Activated T-helper 1 cell treated with anti-CD3 and anti-CD28 coated beads, Interleukin-12 subunit alpha, Interleukin-12 subunit beta, Interleukin-2, Interleukin-4 antibody, amounts not matched to agents 30 ng/mL and 10 ng/mL and 1 ng/mL, durations not matched to agents 14 hours and 24 hours and 36 hours (primary cell): ENCODE data around the gene TBX3. TPM values are rescaled to one million over a fixed set of nuclear protein-coding genes. Genes with fewer than 3 reads are reported as not detected.

Source experiments
- DNase-seq: peaks from one replicate; pipeline ENCODE4 v3.0.0; 2021; ENCODE audit warnings: low spot score
- H3K27ac Mint-ChIP-seq: one replicate; pipeline ENCODE4 v1.8.0; 2021; ENCODE audit warnings: mild to moderate bottlenecking, mixed read lengths
- H3K27me3 Mint-ChIP-seq: one replicate; pipeline ENCODE4 v1.8.0; 2022; ENCODE audit warnings: mild to moderate bottlenecking, moderate library complexity, mixed read lengths; ENCODE audit not compliant: insufficient read depth
- H3K36me3 Mint-ChIP-seq: one replicate; pipeline ENCODE4 v1.8.0; 2021; ENCODE audit warnings: low read depth, mixed read lengths
- H3K4me1 Mint-ChIP-seq: one replicate; pipeline ENCODE4 v1.8.0; 2021; ENCODE audit warnings: low read depth, mixed read lengths
- H3K4me3 Mint-ChIP-seq: one replicate; pipeline ENCODE4 v1.8.0; 2021; ENCODE audit warnings: mild to moderate bottlenecking, moderate library complexity, mixed read lengths
- H3K9me3 Mint-ChIP-seq: one replicate; pipeline ENCODE4 v1.8.0; 2021; ENCODE audit warnings: mixed read lengths
- intact Hi-C: fragments of 100-400 bp; cut with micrococcal nuclease; formaldehyde crosslinking; loops from one replicate; pipeline ENCODE4 v1.15.1; 2024
- total RNA-seq: library from RNA; stranded (reverse); gene quantifications from 2 replicates; pipeline ENCODE4 v1.2.3, GENCODE V29; 2022

Gene TBX3
- total RNA-seq, 1 donor from 2014 or later: not detected

DNA sequence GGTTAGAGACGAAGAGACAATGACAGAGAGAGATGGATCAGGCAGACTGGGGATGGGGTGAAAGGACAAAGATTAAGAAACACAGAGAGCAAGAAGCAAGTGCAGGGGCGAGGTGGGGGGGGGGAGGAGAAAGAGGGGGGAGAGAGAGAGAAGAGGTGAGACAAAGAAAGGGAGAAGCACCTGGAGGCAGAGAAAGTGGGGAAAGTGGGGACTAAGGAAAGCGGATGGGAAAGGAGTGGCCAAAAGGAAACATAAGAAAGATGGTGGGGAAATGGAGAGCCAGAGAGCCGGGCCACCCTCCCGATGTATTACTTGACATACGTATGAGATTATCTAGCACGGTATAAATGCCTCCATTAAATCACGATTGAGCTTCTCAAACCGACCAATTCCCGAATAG lies 18.5 kb upstream of the TBX3 start:
- intact Hi-C loops: no loop called here
- Mint-ChIP-seq H3K4me1 (no peaks in the 10 kb centered on the region), H3K27ac (no peak overlapping the region), H3K36me3 (no peaks in the 10 kb centered on the region), H3K4me3 (no peak overlapping the region), H3K27me3 (peaks cover 47% of the 10 kb centered on the region), H3K9me3 (no peaks in the 10 kb centered on the region)
- no peak for DNase-seq

DNA sequence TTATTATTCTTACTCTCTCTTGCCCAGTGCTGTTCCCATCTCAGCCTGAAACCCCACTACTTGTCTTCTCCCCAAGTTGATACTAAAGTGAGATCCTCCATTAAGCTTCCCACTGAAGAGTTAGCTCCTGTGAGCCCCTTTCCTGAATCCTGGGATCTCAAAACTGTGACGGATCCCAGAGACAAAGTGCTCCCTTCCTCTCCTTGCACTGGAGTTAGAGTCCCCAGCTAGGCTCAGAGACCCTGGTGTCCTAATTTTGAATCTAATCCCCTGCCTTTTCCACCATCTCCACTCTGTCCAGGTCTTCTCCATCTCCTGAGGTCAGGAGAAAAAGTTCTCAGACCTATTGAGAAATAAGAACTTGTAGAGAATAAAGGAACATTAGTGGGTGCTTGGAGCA lies 17.6 kb upstream of the TBX3 start:
- intact Hi-C loops: no loop called here
- Mint-ChIP-seq H3K36me3 (no peaks in the 10 kb centered on the region), H3K27me3 (peaks cover 54% of the 10 kb centered on the region), H3K9me3 (no peaks in the 10 kb centered on the region), H3K4me3 (no peak overlapping the region), H3K4me1 (no peaks in the 10 kb centered on the region), H3K27ac (no peak overlapping the region)
- no peak for DNase-seq

DNA sequence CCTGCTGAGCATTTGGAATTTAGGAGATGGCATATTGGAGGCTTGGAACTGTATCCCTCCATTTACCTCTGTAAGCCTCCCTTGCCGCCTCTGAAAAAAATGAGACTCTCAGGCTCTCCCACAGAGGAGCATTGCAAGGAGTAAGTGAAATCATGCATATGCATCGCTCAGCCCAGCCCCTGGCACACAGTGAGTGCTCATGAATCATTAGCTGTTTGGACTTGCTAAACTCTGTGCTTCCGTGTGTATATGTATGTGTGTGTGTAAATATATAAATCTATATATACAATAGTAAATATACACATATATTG lies 17.1 kb upstream of the TBX3 start:
- Mint-ChIP-seq H3K4me3 (no peak overlapping the region), H3K9me3 (no peaks in the 10 kb centered on the region), H3K27me3 (peaks cover 57% of the 10 kb centered on the region), H3K36me3 (no peaks in the 10 kb centered on the region), H3K4me1 (no peaks in the 10 kb centered on the region), H3K27ac (no peak overlapping the region)
- no peak for DNase-seq
- intact Hi-C loops: no loop called here

DNA sequence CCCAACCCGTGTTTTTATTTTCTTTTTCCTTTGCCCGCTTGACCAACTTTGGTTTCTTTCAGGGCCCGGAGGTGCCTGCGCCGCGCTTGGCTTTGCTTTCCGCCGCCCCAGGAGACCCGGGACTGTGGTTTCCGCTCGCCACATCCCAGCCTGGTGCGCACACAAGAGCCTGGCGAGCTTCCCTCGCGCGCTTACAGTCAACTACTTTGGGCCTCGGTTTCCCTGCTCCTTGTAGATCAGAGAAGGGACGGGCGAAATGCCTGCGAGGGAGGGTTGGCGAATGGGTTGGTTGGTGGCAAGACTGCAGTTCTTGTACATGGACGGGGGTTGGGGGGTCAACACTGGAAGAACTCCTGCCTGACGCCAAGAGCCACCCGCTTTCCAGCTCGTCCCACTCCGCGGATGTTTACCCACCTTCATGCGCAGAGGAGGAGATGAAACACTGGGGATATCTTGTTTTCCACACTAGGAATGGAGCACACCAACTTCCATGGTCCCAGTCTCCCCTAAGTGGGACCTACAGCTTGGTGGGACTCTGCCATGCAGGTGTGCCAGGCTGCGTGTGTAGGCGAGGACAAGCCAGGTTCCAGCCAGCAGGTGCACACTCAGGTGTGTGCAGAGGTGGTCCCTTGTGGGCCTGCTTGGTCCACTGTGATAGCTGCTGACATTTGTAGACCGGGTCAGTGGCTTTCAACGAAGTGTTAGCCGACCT lies 16.6 kb upstream of the TBX3 start:
- intact Hi-C loops: no loop called here
- Mint-ChIP-seq H3K27ac (no peak overlapping the region), H3K27me3 (peaks cover 62% of the 10 kb centered on the region), H3K36me3 (no peaks in the 10 kb centered on the region), H3K9me3 (no peaks in the 10 kb centered on the region), H3K4me3 (no peak overlapping the region), H3K4me1 (no peaks in the 10 kb centered on the region)
- no peak for DNase-seq

DNA sequence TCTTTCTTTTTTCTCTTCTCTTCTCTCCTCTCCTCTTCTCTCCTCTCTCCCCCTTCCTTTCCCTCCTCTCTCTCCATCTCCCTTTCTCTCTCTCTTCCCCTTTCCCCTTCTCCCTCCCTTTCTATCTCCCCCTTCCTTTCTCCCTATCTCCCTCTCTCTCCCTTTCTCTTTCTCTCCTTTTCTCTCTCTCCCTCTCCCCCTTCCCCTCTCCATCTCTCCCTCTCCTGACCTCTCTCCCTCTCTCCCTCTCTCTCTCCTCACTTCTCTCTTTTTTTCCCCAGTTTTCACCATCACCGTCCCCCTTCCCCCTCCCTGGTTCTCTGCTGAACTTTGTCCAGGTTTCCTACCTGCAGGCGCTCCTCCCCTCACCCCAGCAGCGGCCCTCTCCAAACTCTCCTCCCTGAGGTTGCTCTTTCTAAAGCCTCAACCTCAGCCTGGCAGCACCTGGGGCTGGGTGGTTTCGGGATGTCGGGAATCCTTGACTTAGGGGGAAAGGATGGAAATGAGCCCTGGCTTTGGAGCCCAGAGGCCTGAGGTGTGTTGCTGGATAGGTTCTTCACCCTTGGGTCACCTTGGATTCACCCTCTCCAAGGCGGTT lies 14.7 kb upstream of the TBX3 start:
- DNase-seq: no peak
- Mint-ChIP-seq H3K36me3 (no peaks in the 10 kb centered on the region), H3K27ac (no peak overlapping the region), H3K4me1 (no peaks in the 10 kb centered on the region), H3K27me3 (peaks cover 78% of the 10 kb centered on the region), H3K9me3 (no peaks in the 10 kb centered on the region), H3K4me3 (no peak overlapping the region)
- intact Hi-C loops: loop anchor here (5.0 kb wide), 1 partner anchor 256 kb away; no protein-coding TSS in a partner anchor

DNA sequence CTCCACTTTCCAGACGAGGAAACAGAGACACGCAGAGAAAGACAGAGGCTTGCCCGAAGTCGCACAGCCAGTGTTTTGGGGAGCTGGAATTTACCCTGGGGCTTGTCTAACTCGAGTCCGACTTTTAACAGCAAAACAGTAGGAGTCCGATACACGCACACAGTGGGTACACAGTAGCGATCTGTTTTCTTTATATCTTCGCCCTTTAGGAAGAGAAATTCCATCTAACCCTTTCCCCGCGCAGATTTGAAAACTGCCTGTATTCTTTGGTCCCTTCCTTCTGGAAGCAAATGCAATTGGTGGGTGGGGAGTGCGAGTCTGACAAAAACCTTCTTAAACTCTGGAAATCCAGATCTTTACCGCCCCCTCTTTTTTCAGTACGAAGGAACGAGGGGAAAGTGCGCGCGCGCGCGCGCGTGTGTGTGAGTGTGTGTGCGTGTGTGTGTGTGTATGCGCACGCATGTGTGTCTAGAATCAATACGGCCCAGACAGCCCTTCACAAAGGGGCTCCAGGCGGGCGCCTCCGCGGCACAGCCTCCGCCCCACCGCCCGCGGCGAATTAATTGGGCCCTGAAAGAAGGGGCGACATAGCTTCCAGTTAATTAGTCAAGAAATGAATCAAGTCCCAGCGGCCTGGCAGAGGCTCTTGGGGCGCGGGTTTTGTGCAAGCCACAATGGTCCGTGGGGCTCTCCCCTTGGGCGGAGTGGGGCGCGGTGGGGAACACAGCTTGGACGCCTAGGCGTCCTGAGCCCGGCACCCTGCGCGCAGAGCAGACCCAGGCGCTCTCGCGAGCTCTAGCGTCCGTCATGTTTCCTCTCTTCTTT lies 14.0 kb upstream of the TBX3 start:
- Mint-ChIP-seq H3K36me3 (no peaks in the 10 kb centered on the region), H3K27me3 (peaks cover 82% of the 10 kb centered on the region), H3K9me3 (no peaks in the 10 kb centered on the region), H3K27ac (no peak overlapping the region), H3K4me3 (no peak overlapping the region), H3K4me1 (no peaks in the 10 kb centered on the region)
- no peak for DNase-seq
- intact Hi-C loops: loop anchor here (5.0 kb wide), 1 partner anchor 256 kb away; no protein-coding TSS in a partner anchor

DNA sequence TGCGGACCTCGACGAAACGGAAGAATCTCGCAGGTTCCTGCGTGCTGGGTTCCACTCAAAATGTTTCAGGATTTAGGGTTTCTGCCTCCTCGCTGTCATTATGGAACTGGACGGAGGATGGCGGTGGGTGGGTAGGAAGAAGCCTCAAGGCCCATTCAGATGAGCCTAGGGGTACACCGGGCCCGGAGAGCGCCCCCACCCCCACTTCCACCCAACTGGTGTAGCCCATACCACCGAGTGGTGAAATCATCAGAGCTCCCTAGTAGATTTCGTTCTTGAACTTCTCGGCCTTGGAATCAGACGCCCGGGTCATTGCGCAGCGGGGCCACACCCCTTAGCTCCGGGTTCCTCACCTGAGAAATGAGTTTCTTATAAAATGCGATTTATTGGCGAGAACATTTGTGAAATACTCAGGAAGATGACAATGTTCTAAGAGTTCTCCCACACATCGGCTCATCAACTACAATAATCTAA lies 13.3 kb upstream of the TBX3 start:
- Mint-ChIP-seq H3K4me1 (no peaks in the 10 kb centered on the region), H3K27me3 (peaks cover 84% of the 10 kb centered on the region), H3K27ac (no peak overlapping the region), H3K9me3 (no peaks in the 10 kb centered on the region), H3K4me3 (no peak overlapping the region), H3K36me3 (no peaks in the 10 kb centered on the region)
- intact Hi-C loops: loop anchor here (5.0 kb wide), 1 partner anchor 255 kb away; no protein-coding TSS in a partner anchor
- DNase-seq: no peak

DNA sequence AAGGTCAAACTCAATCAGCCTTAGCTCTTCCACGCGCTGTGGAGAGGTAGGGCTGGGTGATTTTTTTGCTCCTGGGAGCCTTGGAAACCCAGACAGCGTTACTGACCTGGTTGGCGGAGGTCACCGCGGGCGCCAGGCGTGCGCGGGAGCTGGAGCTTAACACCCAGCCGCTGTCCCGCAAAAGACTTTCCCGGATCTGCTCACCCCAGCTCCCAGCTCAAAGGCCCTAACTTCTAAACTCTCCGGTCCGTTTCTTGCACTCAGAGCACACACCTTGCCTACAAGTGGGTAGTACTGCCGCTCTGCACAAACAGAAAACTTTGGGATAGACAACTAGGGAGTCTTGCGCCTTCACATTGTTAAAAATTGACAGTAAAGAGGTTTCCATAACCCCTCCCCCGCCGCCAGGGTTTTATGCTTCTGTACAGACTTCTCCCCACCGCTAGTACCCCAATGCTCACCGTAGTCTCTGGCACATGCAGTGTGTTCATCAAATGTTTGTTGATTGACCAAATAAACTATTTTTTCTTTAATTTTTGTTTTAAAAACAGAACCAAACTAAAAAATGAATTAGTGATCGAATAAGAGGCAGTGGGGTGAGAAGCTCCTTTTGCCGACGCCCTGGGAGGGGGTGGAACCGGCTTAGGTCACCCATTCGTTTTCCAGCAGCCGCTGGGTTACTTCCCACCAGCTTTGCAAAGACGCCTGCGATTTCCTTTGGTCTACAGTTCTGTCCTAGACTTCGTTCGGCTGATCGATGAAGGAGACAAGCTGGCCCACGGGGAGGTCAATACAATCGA lies 12.7 kb upstream of the TBX3 start:
- Mint-ChIP-seq H3K4me3 (no peak overlapping the region), H3K9me3 (no peaks in the 10 kb centered on the region), H3K27ac (no peak overlapping the region), H3K4me1 (no peaks in the 10 kb centered on the region), H3K36me3 (no peaks in the 10 kb centered on the region), H3K27me3 (peaks cover 85% of the 10 kb centered on the region)
- intact Hi-C loops: loop anchor here (5.0 kb wide), 1 partner anchor 254 kb away; no protein-coding TSS in a partner anchor
- no peak for DNase-seq

DNA sequence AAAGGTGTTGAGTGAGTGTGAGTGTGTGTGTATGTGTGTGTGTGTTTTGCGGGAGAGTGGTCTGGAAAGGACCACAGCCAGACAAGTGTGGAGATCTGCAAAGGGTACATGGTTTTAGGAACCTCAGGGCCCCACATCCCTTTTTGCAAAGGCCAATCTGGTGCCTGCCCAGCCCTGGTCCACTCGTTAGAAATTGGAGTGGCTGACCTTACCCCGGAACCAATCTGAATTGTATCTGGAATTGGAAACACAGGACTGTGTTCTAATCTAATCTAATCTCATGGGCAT lies 11.3 kb upstream of the TBX3 start:
- H3K4me3 Mint-ChIP-seq: no peak overlapping the region
- H3K27me3 Mint-ChIP-seq: peaks cover 90% of the 10 kb centered on the region
- no peaks in the 10 kb centered on the region for H3K9me3 Mint-ChIP-seq
- no peak for DNase-seq
- no peak overlapping the region for H3K27ac Mint-ChIP-seq
- no peaks in the 10 kb centered on the region for H3K4me1 Mint-ChIP-seq
- intact Hi-C loops: loop anchor here (5.0 kb wide), 1 partner anchor 253 kb away; no protein-coding TSS in a partner anchor
- H3K36me3 Mint-ChIP-seq: no peaks in the 10 kb centered on the region

DNA sequence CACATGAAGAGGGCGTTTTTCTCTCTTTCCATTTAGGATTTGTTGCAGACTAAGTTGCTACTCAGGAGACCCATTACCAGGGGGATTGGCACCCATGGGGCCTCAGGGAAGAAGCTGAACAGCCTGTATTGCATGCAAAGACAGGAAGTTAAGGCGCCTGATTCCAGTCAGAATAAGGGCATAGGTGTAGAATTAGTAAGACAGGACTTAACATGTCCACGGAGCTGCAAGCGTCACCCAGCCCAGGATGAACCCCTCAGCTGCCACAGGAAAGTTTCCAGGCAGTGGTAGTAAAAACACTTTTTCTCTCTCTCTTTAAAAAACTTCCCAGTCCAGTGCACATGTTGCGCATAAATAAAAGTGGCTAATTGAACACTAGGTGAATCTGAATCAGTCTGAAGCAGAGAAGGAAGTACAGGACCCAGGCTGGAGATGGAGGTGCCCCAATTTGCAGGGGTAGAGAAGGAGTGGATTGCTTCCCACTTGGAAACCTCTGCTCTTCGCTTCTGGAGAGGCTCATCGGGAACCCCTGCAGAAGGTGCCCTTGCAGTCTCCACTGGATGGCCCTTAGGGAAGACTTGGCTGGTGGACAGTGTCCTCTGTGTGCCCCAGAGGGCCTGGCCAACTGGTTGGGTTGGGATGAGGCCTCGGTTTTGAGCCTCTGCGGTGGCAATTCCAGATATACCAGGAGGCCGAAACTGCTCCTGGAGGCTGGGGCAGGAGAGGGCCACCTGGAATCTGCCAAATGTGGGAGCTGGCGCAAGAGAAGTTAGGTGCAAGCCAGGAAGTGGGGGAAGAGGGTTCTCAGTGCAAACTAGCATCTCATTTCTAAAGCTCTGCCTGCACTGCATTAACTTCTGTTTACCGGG lies 10.7 kb upstream of the TBX3 start:
- Mint-ChIP-seq H3K9me3 (no peaks in the 10 kb centered on the region), H3K27me3 (peaks cover 90% of the 10 kb centered on the region), H3K4me1 (no peaks in the 10 kb centered on the region), H3K27ac (no peak overlapping the region), H3K4me3 (no peak overlapping the region), H3K36me3 (no peaks in the 10 kb centered on the region)
- DNase-seq: no peak
- intact Hi-C loops: loop anchor here (5.0 kb wide), 1 partner anchor 252 kb away; no protein-coding TSS in a partner anchor

DNA sequence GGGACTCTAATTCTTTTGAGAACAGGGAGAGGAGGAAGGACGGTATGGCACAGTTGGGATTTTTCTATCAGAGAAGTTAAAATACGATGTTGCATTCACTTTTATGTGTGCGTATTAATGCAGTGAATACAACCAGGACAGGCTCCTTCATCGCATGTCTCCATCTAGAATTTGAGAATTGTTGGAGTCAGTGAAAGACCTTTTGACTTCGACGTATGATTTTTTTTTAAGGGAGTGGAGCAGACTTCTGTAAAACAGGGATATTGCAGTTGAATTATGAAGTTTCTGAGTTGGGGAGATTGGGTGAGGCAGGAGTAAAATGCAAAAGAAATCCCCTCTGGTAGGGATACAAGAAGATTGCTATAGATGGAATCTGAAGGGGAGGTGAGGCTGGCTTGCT lies 9.6 kb upstream of the TBX3 start:
- Mint-ChIP-seq H3K36me3 (no peaks in the 10 kb centered on the region), H3K27ac (no peak overlapping the region), H3K4me1 (no peaks in the 10 kb centered on the region), H3K4me3 (no peak overlapping the region), H3K9me3 (no peaks in the 10 kb centered on the region), H3K27me3 (peaks cover 90% of the 10 kb centered on the region)
- no peak for DNase-seq
- intact Hi-C loops: loop anchor here (2.0 kb wide), 1 partner anchor 27 kb away; no protein-coding TSS in a partner anchor

DNA sequence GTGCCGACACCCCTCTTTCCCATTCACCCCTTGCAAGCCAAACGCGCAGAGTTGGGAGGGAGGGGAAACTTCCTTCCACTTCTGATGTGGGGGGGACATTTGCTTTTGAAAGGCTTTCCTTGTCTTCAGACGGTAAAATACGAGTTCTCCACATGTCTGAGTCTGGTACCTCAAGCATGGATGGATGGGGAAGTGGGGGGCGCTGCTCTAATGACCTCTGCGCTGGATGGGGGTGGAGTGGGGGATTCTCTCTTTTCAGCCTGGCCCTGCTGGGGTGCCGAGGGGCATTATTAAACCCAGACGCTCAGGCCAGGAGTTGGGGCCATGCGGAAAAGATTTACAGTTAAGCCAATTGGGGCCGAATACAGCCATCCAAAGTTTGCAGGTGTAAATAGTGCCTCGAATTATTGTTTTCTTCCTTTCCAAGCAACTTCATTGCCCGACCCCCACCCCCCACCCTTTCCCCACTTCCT lies 9.1 kb upstream of the TBX3 start:
- H3K4me1 Mint-ChIP-seq: no peaks in the 10 kb centered on the region
- no peak overlapping the region for H3K27ac Mint-ChIP-seq
- no peak overlapping the region for H3K4me3 Mint-ChIP-seq
- DNase-seq: no peak
- no peaks in the 10 kb centered on the region for H3K9me3 Mint-ChIP-seq
- H3K27me3 Mint-ChIP-seq: peaks cover 91% of the 10 kb centered on the region
- no peaks in the 10 kb centered on the region for H3K36me3 Mint-ChIP-seq
- intact Hi-C loops: loop anchor here (2.0 kb wide), 1 partner anchor 26 kb away; no protein-coding TSS in a partner anchor
